ENCODE data around the gene RABGGTA.

The RABGGTA gene, protein sequence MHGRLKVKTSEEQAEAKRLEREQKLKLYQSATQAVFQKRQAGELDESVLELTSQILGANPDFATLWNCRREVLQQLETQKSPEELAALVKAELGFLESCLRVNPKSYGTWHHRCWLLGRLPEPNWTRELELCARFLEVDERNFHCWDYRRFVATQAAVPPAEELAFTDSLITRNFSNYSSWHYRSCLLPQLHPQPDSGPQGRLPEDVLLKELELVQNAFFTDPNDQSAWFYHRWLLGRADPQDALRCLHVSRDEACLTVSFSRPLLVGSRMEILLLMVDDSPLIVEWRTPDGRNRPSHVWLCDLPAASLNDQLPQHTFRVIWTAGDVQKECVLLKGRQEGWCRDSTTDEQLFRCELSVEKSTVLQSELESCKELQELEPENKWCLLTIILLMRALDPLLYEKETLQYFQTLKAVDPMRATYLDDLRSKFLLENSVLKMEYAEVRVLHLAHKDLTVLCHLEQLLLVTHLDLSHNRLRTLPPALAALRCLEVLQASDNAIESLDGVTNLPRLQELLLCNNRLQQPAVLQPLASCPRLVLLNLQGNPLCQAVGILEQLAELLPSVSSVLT

GRCh38 chr14:24271134-24271833 lies at the start of gene RABGGTA:
Gene RABGGTA, minus strand, starts transcription at chr14:24271597. Its CDS starts 482 bp downstream, at chr14:24271115.
- peak; percentile 91 for DNase-seq

GRCh38 chr14:24317141-24317928 lies 45.9 kb upstream of the RABGGTA start:
- no peak for DNase-seq

DNA sequence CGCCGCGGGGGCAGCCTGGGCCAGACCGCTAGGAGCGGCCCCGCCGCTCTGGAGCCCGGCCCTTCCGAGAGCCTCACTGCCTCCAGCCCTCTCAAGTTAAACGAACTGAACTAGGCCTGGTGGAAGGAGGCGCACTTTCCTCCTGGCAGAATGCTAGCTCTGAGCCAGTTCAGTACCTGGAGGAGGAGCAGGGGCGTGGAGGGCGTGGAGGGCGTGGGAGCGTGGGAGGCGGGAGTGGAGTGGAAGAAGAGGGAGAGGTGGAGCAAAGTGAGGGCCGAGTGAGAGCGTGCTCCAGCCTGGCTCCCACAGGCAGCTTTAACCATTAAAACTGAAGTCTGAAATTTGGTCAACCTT lies 45.2 kb upstream of the RABGGTA start:
- DNase-seq, result no peak

DNA sequence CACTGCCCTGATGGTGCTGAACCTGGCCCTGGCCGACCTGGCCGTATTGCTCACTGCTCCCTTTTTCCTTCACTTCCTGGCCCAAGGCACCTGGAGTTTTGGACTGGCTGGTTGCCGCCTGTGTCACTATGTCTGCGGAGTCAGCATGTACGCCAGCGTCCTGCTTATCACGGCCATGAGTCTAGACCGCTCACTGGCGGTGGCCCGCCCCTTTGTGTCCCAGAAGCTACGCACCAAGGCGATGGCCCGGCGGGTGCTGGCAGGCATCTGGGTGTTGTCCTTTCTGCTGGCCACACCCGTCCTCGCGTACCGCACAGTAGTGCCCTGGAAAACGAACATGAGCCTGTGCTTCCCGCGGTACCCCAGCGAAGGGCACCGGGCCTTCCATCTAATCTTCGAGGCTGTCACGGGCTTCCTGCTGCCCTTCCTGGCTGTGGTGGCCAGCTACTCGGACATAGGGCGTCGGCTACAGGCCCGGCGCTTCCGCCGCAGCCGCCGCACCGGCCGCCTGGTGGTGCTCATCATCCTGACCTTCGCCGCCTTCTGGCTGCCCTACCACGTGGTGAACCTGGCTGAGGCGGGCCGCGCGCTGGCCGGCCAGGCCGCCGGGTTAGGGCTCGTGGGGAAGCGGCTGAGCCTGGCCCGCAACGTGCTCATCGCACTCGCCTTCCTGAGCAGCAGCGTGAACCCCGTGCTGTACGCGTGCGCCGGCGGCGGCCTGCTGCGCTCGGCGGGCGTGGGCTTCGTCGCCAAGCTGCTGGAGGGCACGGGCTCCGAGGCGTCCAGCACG lies 44.6 kb upstream of the RABGGTA start:
- DNase-seq, result no peak

DNA sequence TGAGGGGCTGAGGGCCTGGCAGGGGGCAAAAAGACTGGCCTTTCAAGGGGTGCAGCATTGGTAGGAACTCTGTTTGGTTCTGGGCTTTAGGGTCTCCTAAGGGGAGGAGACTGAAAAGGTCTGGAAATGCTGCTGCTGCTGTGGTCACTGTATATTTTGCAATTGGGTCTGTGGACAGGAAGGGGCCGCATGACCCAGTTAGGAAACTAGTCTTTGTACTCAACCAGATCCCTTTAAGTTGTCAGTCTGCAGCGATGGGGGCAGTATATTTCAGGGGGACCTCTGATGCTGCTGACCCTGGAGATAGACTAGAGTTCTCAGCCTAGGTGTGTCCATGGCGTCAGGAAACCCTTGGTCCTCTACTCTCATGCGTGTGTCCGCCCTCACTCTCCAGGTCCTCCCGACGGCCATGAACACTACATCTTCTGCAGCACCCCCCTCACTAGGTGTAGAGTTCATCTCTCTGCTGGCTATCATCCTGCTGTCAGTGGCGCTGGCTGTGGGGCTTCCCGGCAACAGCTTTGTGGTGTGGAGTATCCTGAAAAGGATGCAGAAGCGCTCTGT lies 43.9 kb upstream of the RABGGTA start:
- no peak for DNase-seq

GRCh38 chr14:24314377-24315193 lies 43.2 kb upstream of the RABGGTA start:
- DNase-seq, result no peak

DNA sequence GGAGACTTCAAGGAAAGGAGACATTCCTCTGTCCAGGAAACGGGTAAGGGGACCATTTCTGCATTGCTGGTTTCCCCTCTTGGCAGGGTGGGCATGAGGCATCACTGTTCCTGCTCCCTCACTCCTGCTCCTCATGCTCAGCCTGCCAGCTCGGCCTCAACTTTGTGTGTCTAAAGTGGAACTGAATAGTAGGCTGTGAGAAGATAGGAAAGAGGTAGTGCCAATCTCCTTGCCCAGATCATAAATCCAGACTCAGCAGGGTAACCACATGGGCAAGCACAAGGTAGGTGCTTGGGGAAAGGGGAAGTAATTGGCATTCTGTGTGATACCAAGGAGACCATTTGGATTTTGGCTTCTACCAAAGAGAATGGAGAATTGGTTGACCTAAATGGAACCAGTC lies 42.5 kb upstream of the RABGGTA start:
- no peak for DNase-seq

DNA sequence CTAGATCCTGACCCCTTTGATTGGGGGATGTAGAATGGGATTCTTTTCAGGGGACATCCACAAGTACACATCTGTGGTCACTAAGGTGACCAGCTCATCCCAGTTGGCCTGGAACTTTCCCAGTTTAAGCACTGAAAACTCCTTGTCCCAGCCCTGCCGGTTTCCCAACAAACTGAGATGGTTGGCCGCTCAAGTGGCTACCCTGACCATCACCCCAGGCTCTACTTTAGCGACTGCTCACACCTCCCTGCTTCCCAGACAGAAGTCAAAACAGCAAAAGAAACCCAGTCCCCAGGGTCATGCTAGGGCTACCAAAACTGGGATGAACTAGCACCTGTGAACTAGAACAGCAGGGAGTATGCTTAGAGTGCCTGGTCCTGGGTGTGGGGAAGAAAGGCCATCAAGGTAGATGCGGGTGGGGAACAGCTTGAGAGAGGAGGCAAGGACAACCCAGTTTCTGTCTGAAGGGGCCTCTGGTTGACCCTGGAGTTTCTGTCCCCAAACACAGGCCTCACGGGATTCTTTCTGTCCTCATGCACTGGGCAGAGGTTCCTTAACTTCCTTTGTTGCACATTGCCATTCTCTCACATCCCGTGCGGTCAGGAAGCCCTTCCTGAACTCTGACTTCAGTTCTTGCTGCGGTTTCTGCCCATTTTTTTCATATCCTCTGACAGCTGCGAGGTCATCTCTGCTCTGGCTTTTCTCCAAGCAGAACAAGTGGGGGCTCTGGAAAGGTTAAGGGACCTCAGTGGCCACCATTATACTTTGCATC lies 41.5 kb upstream of the RABGGTA start:
- no peak for DNase-seq

- no peak for DNase-seq
Measured at GRCh38 chr14:24311837-24312615, 40.6 kb upstream of the RABGGTA start.

- peak; percentile 68 for DNase-seq
Measured at GRCh38 chr14:24310646-24311604, 39.5 kb upstream of the RABGGTA start, which contains the start of gene LTB4R. Gene LTB4R, plus strand, starts transcription at chr14:24311502. Its CDS starts 4,150 bp downstream, at chr14:24315652.

GRCh38 chr14:24310265-24310645 lies 38.9 kb upstream of the RABGGTA start:
- no peak for DNase-seq

GRCh38 chr14:24309538-24310264 lies 38.3 kb upstream of the RABGGTA start, which contains the start of gene LTB4R2:
Gene LTB4R2, plus strand, starts transcription at chr14:24310140. Its CDS starts 525 bp downstream, at chr14:24310665.
- no peak for DNase-seq

DNA sequence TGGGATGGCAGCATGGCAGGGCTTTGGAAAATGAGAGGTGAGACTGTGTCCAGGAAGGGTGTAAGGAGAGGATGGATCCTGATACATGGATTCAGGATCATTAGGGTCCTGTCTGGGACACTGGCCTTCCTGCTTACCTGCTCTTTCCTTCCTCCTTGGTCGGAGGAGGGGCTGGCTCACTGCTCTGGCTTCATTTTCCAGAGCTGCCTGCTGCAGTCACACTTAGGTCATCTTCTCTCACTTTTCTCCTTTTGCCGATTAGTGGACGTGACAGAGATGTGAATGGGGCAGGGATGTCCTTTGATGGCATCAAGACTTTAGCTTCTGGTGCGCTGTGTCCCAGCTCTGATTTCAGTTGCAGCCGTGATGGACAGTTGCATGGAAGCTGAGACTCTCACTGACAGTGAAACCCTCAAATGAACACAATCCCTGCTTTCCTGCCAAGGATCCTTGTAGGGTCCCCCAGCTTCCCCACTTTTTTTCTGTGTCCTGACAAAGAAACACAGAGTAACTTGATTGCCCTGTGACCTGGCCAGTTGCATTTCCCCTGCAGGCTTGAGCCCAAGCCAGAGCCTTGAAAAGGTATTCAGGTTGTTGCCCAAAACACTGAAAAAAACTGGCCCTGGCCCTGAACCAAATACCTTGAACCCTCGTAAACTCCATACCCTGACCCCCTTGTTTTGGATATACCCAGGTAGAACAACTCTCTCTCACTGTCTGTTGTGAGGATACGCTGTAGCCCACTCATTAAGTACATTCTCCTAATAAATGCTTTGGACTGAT lies 37.1 kb upstream of the RABGGTA start:
- DNase-seq, result no peak

DNA sequence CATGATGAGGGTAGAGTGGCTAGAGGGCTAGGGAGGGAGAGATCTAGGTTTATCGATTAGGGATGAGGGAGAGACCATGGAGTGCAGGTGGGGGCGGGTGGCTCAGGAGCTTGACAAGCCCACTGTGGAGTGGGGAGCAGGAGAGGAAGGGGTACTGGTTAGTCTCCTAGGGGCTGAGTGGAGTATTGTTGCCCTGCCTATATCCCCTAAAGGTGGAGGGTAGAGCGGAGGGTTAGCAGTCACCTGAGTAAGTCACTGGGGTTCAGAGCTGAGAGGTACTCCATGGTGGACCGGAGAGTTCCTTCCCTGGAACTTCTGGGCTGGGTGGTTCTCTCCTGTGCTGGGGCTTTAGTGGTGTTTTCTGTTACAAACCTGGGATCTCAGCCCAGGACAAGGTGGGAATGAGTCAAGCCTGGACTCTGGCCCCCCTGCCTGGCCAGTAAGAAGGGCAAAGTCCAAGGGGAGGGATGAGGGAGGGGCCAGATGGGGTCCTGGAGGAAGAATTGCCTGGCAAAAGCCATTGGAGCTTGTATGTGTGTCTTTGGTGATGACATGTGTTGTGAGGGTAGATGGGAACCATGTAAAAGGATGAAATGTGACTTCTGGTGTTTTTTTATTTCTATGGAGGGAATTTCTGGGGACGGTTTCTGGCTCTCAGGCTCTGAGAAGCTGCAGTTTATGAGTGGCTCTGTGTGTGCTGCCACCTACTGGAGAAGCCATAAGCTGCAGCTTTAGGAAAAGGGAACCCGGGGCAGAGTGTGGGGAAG lies 36.4 kb upstream of the RABGGTA start, which contains the start of gene CIDEB:
TSS of gene CIDEB (minus strand) at position 403 of the 767 bp plus-strand sequence. CDS start at position 284, 119 bp downstream.
- peak; percentile 57 for DNase-seq

DNA sequence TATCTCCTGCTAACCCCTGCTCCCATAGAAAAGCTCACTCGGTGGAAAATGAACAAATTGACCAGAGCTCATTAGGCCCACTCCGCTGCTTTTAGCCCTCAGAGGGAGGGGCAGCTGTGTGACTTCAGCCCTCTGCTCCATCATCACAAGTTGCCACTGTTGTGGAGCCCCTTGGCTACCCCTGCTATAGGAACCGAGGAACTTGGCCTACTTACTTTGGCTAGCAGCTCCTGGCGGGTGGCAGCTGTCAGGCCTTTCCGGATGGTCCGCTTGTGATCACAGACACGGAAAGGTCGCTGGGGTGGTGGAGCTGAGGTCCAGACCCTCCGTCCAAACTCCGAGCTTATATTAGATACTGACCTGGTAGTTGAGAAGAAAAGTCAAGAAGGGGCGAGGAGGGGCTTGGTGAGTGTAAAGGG lies 35.8 kb upstream of the RABGGTA start:
- DNase-seq, result no peak

GRCh38 chr14:24304019-24304387 lies 32.6 kb upstream of the RABGGTA start:
- DNase-seq, result no peak
